Coronary artery (tissue), 2 donors: Measurements from ENCODE around the gene ENAH.
A peak's percentile ranks its signal among the peaks of the same experiment; 100 is the strongest.
"Not testable (repeated sequence)": the region's sequence is repeated elsewhere in the genome, so short reads cannot be mapped to it uniquely, and the experiment has no call there.

Experiments
- DNase-seq: peaks from one replicate; pipeline ENCODE4 v3.0.0-alpha.2; 2017; ENCODE audit warnings: low spot score
- H3K27ac ChIP-seq, 2 donors: fragments of 200-600 bp; sonication (generic); one replicate each; pipeline ENCODE4 v1.5.1; 2016 to 2019
- H3K4me3 ChIP-seq: fragments of 200-600 bp; sonication (generic); 2 replicates; pipeline ENCODE4 v1.5.1; 2016; ENCODE audit warnings: mild to moderate bottlenecking, moderate library complexity
- CTCF ChIP-seq: fragments of 200-600 bp; sonication (generic); IDR thresholded peaks from one replicate; pipeline ENCODE4 v1.5.1; 2019; ENCODE audit warnings: antibody characterized with exemption

The ENAH gene

GRCh38 chr1:225652729-225653462, at the start of gene ENAH:
Gene ENAH (minus strand): TSS chr1:225653123. CDS start chr1:225652690, 433 bp downstream.
- no peak for TF ChIP-seq CTCF
- H3K4me3 ChIP-seq = peak within 1 kb of the TSS; percentile 95
- H3K27ac ChIP-seq = peak within 1 kb of the TSS; percentile 95 to 100
- DNase-seq = peak; percentile 88

GRCh38 chr1:225700889-225701465, 48.1 kb upstream of the ENAH start:
- Histone ChIP-seq H3K4me3 (no peak overlapping the region), H3K27ac (peak overlapping the region in 1 of 2 donors; percentile 73)
- TF ChIP-seq CTCF = no peak
- no peak for DNase-seq

- no peak for TF ChIP-seq CTCF
- peak overlapping the region; percentile 10 to 73 for H3K27ac ChIP-seq
- H3K4me3 ChIP-seq = no peak overlapping the region
- DNase-seq = no peak
Measured at GRCh38 chr1:225700164-225700821, 47.4 kb upstream of the ENAH start.

GRCh38 chr1:225699336-225699735, 46.4 kb upstream of the ENAH start:
- no peak for TF ChIP-seq CTCF
- H3K4me3 ChIP-seq = no peak overlapping the region
- H3K27ac ChIP-seq = peak overlapping the region; percentile 10 to 73
- no peak for DNase-seq

- DNase-seq, H3K4me3 ChIP-seq, H3K27ac ChIP-seq: not testable (repeated sequence)
Measured at GRCh38 chr1:225698194-225698593, 45.3 kb upstream of the ENAH start.

- no peak for TF ChIP-seq CTCF
- Histone ChIP-seq H3K4me3 (no peak overlapping the region), H3K27ac (peak overlapping the region; percentile 2 to 66)
- no peak for DNase-seq
Measured at GRCh38 chr1:225697428-225697827, 44.5 kb upstream of the ENAH start.

- H3K27ac ChIP-seq = peak overlapping the region; percentile 28 to 80
- TF ChIP-seq CTCF = no peak
- no peak for DNase-seq
- H3K4me3 ChIP-seq = no peak overlapping the region
Measured at GRCh38 chr1:225695578-225696337, 42.8 kb upstream of the ENAH start.
